GM18526 (cell line): ENCODE data around the gene STYXL2.

Experiments used
- POLR2A ChIP-seq: IDR thresholded peaks from 3 replicates; pipeline ENCODE4 v1.6.1; 2011; ENCODE audit not compliant: insufficient read length; ENCODE audit errors: extremely low read depth

Gene STYXL2

GRCh38 chr1:167067904-167068303 is 26.0 kb upstream of the STYXL2 start:
- no peak for TF ChIP-seq POLR2A

GRCh38 chr1:167068761-167069160 is 25.1 kb upstream of the STYXL2 start:
- no peak for TF ChIP-seq POLR2A

- no peak for TF ChIP-seq POLR2A
These were observed 22.6 kb upstream of the STYXL2 start for GRCh38 chr1:167071286-167071685.

- TF ChIP-seq POLR2A: no peak
These were observed 17.7 kb upstream of the STYXL2 start for GRCh38 chr1:167076136-167076710.

GRCh38 chr1:167077128-167077867 is 16.6 kb upstream of the STYXL2 start:
- no peak for TF ChIP-seq POLR2A

GRCh38 chr1:167077868-167078210 is 16.0 kb upstream of the STYXL2 start:
- TF ChIP-seq POLR2A: no peak

GRCh38 chr1:167081594-167082156 is 12.2 kb upstream of the STYXL2 start:
- no peak for TF ChIP-seq POLR2A

- no peak for TF ChIP-seq POLR2A
These were observed 11.3 kb upstream of the STYXL2 start for GRCh38 chr1:167082511-167083027.

GRCh38 chr1:167083066-167083665 is 10.7 kb upstream of the STYXL2 start:
- no peak for TF ChIP-seq POLR2A

GRCh38 chr1:167083871-167084270 is 10.0 kb upstream of the STYXL2 start:
- TF ChIP-seq POLR2A: no peak

- TF ChIP-seq POLR2A: no peak
These were observed 9.1 kb upstream of the STYXL2 start for GRCh38 chr1:167084757-167085156.

GRCh38 chr1:167086033-167086432 is 7.8 kb upstream of the STYXL2 start:
- TF ChIP-seq POLR2A: no peak

GRCh38 chr1:167086768-167087167 is 7.1 kb upstream of the STYXL2 start:
- no peak for TF ChIP-seq POLR2A

GRCh38 chr1:167088746-167089417 is 5.0 kb upstream of the STYXL2 start:
- no peak for TF ChIP-seq POLR2A

GRCh38 chr1:167089939-167090313 is 3.9 kb upstream of the STYXL2 start:
- TF ChIP-seq POLR2A: no peak

- TF ChIP-seq POLR2A: no peak
These were observed 3.4 kb upstream of the STYXL2 start, which contains the start of gene GPA33 for GRCh38 chr1:167090314-167090942. GPA33 (minus strand) TSS chr1:167090377; CDS start chr1:167090287, 90 bp downstream.

GRCh38 chr1:167092653-167093052 is 1.2 kb upstream of the STYXL2 start:
- no peak for TF ChIP-seq POLR2A
